Measurements from ENCODE around the gene GHRH.
A peak's percentile ranks its signal among the peaks of the same experiment; 100 is the strongest.

GHRH gene

DNA sequence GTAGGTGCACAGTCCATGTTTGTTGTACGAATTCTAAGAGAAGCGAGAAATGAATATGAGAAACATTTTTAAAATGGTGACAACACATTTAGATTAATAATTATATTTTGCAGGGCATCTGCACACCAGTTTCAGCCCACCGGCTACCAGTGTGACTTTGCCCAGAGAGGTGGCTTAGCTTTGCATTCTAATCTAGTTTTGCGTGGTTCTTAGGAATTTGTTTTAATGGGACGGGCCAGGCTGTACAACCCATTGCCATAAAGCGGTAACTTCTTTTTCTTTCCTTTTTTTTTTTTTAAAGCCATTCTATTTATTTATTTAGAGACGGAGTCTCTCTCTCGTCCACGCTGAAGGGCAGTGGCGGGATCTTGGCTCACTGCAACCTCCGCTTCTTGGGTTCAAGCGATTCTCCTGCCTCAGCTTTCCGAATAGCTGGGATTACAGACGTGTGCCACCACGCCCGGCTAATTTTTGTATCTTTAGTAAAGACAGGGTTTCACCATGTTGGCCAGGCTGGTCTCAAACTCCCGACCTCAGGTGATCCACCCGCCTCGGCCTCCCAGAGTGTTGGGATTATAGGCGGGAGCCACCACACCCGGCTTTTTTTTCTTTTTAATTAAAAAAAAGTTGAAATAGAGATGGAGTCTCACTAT, 28.7 kb upstream of the GHRH start:
- no peak for DNase-seq

DNA sequence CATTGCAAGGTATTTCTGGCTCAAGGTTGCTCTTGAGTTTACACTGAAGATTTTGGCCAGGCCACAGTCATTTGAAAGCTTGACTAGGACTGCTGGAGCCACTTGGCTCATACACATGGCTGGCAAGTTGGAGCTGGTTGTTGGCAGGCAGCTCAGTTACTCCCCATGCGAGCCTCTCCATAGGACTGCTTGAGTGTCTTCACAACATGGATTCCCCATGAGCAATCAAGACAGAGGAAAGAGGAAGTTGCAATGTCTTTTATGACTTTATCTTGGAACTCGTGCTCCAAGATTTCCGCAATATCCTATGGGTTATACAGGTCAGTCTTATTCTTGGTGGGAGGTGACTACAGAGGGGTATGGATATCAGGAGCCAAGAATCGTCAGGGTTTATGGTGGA, 26.5 kb upstream of the GHRH start:
- DNase-seq, result no peak

DNA sequence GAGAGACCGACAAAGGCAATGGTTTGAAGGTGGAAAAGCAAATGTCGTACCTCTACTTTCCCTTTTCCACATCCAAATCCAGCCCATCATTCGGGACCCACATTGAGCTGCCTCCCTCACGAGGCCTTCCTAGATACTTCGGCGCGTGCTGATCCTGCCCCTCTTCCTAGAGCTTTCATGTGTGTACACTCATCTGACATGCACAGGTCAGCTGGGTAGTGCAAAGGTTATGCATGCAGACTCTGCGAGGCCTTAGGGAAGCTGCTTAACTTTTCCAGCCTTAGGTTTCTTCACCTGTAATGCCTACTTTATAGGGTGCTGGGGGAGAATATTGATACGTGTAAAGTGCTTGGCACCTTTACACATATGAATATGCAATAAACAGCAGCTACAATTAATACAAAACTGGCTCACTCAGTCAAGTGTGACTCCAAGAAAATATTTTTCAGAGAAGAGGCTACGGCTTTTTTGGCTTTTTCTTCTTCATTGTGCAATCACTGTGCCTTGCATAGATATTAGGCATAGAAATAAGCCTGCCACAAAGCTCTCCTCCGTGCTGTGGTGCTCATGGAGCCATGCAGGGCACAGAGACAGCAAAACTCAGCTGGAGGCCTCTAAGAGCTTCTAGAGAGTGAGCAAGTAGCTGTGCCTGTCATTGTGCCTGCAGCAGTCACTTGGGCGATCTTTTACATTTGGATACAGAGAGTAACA, 24.2 kb upstream of the GHRH start:
- no peak for DNase-seq

DNA sequence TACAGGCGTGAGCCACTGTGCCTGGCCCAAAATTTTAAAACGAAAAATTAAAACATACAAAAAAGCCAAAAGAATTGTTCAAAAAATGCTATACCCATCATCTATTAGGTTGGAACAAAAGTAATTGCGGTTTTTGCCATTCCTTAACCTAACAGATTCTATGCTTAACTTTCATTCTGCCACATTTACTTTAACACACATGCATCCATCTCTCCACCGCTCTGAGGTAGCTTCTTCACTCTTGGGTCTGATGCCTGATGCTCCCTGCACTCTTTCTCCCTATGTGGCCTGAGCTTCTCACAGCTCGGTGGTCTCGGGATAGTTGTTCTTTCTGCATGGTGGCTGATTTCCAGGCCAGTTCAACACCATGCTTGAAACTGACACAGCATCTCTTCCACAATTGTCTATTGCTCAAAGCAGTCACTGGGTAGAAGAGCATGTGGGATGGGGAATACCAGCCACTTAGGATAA, 23.1 kb upstream of the GHRH start:
- no peak for DNase-seq

DNA sequence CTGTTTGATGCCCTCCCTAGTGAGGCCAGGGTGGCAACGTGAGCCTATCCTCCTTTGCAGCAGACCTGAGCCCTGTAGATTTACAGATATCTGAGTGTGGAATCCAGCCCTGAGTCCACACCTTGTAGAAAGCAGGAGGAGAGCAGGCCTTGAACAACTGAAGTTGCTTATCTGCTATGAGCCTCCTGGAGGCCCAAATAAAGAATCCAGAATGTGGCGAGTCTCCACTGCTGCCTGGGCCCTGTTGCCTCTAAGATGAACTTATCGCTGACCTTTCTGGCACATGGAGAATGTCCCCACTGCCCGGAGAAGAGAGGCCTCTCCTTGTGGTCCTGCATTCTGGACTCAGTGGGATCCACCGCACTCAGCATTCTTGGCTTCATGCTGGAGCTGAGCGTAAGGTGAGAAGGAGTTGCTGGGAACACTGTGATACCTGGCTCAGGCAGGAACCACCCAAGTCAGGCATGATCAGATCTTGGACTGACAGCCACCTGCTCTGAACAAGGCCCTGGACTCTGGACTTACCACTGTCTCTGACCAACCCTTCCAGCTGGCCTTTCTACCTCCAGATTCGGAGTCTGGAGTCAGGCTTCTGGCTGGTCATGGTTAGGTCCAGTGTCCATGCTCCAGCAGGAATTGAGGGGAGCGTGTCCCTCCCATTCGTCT, 22.0 kb upstream of the GHRH start:
- no peak for DNase-seq

DNA sequence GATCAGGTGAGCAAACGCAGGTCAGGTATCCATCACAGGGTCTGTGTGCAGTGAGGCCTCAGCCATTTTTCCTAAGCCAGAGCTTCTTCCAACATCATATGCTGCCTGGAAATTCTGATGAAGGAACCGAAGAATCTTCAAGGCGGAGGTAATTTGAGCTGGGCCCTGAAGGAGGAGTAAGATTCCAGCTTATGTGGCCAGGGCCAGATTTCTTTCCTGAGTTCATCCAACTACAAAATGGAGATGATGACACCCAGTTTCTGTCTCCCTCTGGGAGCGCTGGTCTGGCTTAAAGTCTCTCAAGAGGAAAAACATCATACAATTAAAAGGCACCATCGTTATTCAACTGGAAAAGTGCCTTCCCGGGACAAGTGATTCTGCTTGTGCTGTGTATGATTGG, 20.9 kb upstream of the GHRH start:
- DNase-seq, result peak in 1 of 2 experiments; percentile 15

DNA sequence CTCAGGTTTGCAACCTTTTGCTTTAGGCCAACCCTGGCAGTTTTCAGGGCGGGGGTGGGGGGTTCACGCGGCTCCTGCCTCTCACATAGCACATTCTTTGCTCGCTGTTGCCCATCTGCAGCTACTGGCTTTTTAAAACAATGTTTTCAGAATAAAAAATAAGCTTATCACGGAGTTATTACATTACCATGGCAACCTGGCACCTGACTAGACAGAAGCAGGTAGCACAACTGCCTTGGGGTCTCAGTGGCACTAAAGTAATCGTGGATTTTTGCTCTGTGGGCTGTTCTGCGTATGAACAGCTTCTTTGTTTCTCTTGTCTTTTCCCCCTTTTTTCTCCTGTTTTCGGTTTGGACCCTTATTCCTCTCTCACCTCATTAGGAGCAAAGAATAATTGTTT, 18.8 kb upstream of the GHRH start:
- DNase-seq, result no peak

DNA sequence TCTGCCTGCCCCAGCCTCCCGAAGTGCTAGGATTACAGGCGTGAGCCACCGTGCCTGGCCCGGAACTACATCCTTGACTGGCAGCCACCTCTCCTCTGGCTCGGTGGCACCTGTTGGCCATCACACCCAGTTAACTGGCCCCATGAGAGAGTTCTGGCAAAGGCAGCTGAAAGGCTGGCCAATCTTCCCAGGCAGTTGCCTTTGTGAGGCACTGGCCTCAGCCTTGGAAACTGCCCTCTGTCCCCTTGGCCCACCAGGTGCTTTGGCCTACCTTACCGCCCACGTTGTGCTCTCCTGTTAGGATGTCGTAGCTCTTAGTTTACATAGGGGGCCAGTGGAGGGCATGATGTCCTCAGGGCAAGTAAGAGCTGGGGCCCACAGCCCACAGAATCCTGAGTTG, 18.2 kb upstream of the GHRH start:
- no peak for DNase-seq

DNA sequence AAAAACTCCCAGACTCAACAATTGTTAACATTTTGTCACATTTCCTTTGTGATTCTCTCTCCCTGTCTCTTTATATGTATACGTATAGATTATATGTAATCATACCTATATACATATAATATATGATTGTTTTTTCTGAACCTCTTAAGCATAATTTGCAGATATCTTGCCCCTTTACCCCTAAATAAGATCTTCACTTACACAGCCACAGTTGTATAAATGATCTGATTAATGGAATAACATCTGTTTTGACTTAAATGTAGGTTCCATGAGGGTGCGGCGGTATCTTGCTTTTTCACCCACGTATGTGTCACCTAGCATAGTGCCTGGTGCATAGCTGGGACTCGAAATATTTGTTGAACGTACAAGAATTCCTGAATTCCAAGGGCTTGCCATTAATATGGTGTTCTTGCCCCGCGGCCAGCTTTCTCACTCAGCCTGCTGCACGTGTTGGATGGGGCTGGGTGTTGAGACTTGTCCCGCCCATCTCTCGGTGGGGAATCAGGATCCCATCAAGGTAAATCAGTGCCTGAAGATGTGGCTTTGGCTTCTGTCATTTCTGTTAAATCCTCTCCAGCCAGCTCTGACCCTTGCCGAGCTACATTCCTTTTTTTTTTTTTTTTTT, 17.5 kb upstream of the GHRH start:
- no peak for DNase-seq

DNA sequence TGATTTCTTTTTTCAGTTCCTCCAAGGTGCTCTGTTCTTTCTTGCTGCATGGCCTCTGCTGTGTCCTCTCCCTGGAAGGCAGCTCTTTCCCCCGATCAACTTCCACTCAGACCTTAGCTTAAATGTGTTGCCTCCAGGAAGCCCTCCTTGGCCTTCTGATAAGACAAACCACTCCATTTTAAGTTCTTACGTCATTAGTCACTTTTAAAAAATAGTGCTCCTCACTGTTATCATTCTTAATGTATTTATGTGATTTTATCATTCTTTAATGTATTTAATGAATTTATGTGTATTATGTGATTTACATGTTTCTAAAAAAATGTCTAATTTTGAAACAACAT, 15.6 kb upstream of the GHRH start:
- DNase-seq, result no peak

DNA sequence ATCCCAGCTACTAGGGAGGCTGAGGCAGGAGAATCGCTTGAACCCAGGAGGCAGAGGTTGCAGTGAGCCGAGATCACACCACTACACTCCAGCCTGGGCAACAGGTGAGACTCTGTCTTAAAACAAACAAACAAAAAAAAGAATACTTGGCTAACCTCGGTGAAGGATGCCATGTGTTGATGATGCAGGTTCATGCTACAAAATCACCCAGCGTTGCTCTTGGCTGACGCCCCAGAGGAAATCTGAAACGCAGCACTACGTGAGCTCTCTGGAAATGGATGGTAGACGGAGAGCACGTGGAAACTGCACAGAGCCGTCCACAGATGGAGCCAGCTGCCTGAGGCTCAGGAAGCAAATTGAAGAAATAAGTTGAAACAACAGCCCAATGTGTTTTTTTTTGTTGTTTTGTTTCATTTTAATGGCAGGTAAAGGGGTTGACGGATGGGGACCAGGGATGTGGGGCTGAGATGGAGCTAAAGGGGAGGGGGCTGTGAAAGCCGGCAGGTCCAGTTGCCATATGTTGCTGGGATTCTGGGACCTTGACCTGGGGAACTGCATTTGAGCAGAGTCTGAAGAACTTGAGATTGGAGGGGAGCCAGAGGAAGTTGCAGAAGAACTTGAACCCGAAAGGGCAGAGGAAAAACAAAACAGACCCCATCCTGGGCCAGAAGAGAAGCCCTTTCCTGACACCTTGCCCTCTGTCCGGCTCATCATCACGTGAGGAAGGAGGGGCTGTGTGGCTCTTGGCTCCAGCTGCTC, 15.1 kb upstream of the GHRH start:
- DNase-seq, result no peak

DNA sequence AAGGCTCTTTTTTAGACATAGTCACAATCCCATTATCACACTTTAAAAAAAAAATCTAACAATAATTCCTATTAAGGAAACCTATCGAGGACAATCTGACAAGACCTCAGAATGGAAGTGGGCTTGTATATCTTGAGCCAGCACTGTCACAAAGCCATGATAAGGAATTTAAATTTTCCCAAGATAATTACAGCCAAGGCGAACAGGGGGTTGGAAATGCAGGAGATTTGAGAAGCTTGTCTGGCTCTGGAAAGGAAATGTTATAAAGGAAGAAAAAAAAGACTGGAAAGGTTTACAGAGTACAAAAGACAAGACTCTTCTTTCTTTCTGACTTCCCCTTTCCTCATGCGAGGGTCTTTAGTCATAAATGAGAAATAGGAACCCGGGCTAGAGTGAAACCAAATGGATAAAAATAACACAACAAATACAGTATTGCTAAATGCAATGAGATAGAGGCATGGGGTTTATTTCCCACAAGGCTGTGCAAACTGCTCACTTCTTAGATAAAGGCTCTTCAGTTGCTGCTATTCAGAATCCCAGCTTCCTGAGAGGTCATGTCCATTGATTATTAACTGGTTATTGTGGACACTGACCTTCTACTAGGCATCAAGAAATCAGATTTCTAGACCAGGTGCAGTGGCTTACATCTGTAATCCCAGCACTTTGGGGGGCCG, 13.4 kb upstream of the GHRH start:
- DNase-seq, result no peak

DNA sequence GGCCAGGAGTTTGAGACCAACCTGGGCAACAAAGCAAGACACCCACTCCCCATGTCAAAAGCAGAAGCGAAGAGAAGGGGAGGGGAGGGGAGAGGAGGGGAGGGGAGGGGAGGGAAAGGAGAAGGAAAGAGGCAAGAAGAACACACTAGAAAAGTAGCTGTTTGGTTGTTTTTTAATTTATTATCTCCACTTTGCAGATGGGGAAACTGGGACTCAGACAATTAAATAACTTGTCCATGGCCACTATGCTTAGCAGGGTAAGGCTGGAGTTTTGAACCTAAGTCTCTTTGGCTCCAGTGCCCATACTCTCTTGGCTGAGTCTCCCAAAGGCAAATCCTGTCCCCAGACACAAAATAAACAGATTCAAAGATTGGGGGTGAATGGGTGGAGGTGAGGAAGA, 12.4 kb upstream of the GHRH start:
- DNase-seq, result no peak

DNA sequence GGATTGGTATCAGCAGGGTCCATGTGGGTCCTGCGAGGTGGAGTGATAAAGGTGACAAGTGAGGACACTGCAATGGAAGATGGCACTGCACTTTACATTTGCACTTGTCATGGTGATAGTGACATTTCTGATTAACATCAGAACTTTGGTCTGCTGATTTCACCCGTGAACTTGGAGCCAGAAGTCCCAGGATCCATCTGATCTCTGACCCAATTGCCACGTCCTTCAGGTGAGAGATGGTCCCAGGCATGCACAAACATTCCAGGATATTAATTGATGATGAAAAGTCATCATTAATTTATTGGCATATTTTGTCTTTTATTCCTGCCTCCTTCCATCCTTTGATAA, 9.8 kb upstream of the GHRH start:
- DNase-seq, result no peak

DNA sequence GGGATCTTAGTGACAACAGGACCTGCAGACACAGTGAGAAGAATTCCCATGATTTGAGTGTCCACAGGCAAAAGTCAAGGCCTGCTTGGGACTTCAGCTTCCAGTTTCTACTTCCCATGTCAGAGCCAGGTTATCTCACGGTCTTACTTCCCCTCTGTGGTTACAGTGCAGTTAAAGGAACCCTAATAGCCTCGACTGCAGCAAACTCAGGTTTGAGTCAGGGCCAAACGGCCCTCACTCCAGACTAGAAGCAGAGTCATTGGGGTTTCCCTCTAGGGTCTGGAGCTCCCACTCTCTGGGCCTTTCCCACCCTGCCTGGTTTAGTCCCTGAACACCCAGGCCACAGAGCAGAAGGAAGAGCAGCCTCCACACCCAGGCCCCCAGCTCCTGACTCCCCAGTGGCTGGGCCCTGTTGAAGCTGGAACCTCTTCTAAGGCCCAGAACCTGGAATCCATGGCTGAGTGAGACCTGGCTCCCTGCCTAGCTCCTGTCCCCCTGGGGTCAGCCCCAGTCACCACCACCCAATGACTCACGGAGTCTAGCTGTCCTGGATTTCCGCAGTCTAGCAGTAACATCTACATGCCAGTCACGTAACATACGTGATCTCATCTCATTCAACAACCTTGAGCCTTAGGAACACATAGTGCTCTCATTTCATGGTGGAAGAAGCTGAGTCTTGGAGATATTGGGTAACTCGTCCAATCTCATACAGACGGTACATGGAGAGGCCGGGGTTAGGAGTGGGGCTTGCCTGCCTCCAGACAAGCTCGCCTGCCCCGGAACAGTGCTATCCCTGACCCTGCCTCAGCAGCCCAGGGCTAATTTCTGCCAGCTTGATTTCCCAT, 9.2 kb upstream of the GHRH start:
- DNase-seq, result no peak

DNA sequence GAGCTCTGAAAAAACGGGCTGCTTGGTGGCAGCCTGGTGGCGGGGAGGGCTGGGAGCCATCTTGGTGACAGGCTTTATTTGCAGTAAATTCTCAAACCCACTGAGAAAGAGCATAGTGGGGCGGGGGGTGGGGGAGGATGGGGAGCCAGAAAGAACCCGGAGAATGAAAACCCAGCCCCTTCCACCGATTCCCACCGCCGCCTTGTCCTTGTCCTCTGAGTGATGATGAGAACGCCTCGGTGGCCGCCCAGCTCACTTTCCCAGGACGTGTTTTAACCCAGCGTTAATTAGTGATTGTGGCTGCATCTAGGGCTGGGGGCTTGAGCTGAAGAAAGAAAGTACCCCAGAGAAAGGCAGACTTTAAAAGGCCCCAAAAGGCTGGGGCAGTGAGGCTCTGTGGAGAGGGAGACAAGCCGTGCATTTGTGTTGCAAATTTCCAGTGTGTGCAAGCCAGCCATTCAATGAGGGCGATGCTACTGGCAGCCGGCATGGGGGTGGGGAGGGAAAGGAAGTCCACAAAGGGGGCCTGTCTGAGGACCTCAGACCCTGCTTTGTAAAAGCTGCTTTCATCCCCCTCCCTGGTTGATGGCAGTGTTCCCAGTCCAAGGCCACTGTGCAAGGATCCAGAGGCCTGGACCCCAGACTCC, 6.2 kb upstream of the GHRH start:
- peak in 1 of 2 experiments; percentile 87 for DNase-seq

DNA sequence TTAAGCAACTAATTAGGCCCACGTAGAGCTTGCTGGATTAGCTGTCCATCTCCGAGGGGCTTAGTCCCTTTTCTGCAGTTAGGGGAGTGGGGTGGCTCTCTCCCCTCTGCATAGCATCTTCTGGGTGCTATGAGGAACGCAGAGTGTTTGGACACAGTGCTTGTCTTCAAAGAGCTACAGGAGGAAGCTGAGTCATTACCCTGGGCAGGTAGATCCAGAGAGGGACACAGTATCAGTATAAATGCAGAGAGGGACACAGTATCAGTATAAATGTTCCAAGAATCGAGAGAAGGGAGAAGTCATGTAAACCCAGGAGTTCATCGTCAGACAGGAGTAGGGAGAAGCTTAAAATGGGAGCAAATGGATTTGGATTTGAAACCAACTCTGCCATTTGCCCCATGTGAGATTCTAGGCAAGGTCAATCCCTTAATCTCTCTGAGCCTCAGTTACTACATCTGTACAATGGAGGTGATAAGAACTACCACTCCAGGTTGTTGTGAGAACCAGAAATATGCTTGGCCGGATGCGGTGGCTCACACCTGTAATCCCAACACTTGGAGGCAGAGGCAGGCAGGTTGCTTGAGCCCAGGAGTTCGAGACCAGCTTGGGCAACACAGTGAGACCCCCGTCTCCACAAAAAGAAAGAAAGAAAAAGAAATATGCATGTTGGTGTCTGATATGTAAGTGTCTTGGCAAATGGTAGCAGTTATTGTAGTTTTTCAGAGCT, 5.5 kb upstream of the GHRH start:
- DNase-seq, result no peak

DNA sequence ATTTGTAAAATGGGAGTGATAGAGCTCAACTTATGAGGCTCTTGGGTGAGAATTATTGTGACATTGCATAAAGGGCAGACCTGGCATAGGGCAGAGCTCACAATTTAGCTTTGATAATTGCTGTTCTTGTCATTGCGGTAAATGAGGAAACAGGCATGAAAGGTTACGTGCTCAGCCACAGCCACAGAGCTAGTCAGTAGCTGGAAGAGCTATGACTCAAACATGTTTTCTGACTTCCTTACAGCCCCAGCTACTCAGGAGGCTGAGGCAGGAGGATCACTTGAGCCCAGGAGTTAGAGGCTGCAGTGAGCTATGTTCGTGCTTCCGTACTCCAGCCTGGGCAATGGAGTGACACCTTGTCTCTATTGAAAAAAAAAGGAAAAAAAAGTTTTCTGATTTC, 3.5 kb upstream of the GHRH start:
- DNase-seq, result no peak

DNA sequence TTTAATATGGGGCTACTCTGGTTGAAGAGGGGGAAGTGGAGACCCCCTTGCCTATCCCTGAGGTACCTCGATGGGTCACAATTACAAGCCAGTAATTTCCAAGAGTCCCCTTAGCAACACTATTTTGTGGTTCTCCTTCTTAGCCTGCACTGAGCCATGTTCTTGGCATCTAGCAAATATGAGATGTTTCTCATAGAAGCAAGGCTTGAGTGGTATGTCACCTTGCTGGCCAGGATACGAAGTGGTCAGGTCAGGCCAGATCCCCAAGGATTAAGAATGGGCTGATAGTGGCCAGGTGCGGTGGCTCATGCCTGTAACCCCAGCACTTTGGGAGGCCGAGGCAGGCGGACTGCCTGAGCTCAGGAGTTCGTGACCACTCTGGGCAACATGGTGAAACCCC, 2.1 kb upstream of the GHRH start:
- no peak for DNase-seq

DNA sequence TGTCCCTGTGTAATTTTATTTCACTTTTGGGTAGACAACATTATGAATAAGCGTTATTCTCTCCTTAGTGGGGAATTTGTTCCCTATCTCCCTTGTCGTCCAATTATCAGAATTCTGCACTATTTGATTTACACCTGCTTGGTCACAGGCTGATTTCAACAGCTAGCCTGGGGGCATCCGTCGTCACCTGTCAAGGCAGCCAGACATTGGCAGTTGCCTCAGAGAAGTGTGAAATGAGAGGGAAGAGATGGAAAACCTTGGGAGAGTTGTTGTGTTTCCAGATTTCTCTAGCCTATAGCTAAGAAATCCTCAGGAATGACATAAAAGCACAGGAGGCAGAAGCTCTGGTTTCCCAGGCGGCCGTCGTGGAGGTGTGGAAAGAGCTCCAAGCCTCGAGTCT, 891 bp upstream of the GHRH start:
- DNase-seq, result no peak

DNA sequence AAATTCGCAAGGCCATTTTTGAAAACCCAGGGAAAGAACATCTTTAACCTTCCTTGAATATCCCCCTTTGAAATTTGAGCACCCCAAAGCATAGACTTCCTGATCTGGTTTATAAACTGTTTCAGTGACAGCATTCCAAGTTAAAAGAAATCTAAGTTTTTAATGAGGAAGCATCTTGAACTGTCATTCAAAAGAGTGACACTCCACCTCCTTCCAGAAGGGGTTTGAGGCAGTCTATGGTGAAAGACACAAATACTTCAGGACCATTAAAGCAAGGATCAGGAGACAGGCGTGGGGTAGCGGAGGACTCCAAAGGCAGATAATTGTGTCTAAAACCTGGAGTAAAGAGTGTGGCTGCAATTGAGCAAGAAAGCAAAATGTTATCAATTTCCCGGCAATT, 691 bp downstream of the GHRH start:
- DNase-seq, result no peak
